ENCODE data around the gene IL17RE.

The IL17RE gene

GRCh38 chr3:9908286-9908685, 5.6 kb downstream of the IL17RE start:
- no peak for DNase-seq (ENCODE audit: low spot score)

GRCh38 chr3:9909221-9910013, 6.8 kb downstream of the IL17RE start:
- DNase-seq (ENCODE audit: low spot score), result no peak

GRCh38 chr3:9911863-9912262, 9.2 kb downstream of the IL17RE start:
- DNase-seq (ENCODE audit: low spot score), result no peak

- DNase-seq (ENCODE audit: low spot score), result no peak
These were observed 9.8 kb downstream of the IL17RE start for GRCh38 chr3:9912294-9912935.

DNA sequence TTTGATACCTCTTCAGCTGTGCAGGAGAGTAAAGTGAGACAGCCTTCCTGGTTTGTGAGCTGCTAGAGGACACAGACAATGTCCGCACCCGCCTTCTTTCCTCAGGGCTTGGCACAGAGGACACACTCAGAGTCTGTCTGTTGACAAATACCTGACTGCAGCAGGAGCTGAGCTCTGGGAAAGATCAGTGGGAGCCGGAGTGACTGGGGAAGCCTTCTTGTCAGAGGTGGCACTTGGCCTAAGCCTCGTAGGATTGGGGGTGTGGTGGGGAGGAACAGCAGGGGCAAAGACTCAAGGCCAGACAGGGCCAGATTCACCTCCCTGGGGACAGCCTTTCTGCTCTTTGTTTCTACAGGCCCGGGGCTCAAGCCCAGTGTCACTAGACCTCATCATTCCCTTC, 11.0 kb downstream of the IL17RE start:
- no peak for DNase-seq (ENCODE audit: low spot score)

- DNase-seq (ENCODE audit: low spot score), result no peak
These were observed 11.4 kb downstream of the IL17RE start for GRCh38 chr3:9914011-9914410.

GRCh38 chr3:9914559-9915253, 12.1 kb downstream of the IL17RE start:
- DNase-seq (ENCODE audit: low spot score), result no peak

GRCh38 chr3:9915254-9916141, 12.8 kb downstream of the IL17RE start:
- DNase-seq (ENCODE audit: low spot score), result peak; percentile 62

DNA sequence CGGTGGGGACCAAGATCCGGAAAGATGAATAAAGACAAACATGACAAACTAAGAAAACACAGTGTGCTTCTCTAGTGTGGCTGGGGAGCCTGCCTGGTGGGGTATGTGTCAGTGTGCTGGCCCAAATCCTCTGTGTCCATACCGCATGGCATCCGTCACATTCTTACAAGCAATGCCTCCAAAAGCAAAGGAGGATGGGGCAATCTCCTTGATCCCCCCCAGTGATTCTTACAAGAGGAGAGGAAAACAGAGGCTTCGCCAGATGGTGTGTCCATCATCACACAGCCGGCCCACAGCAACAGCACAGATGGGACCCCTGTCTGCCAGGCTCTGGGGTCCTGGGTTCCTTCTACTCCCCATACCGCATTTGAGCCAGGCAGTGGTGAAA, 13.7 kb downstream of the IL17RE start:
- no peak for DNase-seq (ENCODE audit: low spot score)

DNA sequence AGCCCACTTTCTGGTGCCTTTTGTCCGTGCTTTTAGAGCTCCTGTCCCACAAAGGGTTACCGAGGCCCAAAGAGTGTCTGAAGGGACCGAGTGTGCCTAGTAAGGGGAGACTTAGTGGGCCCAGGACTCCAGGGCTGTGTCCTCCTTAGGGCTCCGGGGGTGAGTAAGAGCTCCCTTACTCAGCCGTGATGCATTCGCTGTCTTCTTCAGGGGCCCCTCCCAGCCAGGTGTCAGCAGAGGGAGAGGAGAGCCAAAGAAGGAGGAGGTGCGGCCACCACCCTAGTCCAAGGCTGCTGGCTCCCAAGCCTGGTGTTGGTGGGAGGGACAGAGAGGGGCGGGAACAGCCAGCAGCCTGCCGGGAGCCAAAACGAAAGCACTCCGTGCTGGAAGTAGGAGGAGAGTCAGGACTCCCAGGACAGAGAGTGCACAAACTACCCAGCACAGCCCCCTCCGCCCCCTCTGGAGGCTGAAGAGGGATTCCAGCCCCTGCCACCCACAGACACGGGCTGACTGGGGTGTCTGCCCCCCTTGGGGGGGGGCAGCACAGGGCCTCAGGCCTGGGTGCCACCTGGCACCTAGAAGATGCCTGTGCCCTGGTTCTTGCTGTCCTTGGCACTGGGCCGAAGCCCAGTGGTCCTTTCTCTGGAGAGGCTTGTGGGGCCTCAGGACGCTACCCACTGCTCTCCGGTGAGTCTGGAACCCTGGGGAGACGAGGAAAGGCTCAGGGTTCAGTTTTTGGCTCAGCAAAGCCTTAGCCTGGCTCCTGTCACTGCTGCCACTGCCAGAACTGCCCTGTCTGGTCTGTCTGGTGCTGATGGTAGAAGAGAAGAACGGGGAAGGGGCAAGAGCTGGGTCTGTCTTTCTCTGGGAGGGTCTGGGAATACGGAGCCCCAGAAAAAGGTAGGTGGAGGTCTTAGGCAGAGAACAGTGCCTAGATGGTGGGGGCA, 14.4 kb downstream of the IL17RE start, which contains the start of gene IL17RC:
Gene IL17RC, plus strand, starts transcription at position 365 of the 947 bp plus-strand sequence. Its CDS starts 218 bp downstream, at position 583.
- peak; percentile 86 for DNase-seq (ENCODE audit: low spot score)

DNA sequence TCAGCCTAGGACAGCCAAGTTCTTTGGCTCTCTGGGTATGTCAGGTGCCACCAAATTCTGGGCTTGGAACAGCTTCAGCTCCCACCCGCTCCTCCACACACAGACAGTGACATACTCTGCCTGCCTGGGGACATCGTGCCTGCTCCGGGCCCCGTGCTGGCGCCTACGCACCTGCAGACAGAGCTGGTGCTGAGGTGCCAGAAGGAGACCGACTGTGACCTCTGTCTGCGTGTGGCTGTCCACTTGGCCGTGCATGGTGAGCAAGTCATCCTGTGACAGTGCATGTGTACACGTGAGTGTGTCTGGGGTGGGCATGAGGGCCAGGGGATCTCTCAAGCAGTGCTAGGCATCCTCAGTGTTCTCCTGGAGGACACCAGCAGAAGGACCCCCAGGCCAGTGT, 15.2 kb downstream of the IL17RE start:
- DNase-seq (ENCODE audit: low spot score), result no peak

- DNase-seq (ENCODE audit: low spot score), result no peak
These were observed 15.8 kb downstream of the IL17RE start for GRCh38 chr3:9918261-9919038.

GRCh38 chr3:9928158-9928557, 25.5 kb downstream of the IL17RE start:
- DNase-seq (ENCODE audit: low spot score), result no peak

DNA sequence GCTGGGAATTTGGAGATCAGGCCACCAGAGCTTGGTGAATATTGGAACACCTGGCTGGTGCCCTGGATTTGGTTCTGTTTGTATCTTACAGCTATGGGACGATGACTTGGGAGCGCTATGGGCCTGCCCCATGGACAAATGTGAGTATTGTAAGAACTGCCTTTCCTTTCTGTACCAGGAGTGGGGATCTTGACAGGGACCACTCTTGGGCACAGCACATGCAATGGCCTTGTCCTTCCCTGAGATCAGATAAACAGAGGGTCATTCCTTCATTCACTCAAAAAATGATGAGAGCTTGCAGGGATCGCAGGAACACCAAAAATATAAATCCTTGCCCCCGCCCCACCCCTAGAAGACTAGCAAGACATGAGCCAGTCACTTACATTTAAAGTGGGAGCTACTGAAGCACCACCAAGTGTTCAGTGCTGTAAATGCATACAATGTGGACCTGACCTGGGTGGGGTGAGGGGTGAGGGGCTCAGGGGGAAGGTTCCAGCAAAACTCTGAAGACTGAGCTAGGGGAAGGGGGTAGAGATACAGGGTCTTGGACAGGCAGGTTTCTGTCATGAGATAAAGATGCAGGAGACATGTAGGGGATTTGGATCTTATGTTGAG, 28.3 kb downstream of the IL17RE start:
- no peak for DNase-seq (ENCODE audit: low spot score)

- DNase-seq (ENCODE audit: low spot score), result no peak
These were observed 29.8 kb downstream of the IL17RE start for GRCh38 chr3:9932535-9932842.

- DNase-seq (ENCODE audit: low spot score), result peak; percentile 85
These were observed 30.4 kb downstream of the IL17RE start for GRCh38 chr3:9932843-9933560.

DNA sequence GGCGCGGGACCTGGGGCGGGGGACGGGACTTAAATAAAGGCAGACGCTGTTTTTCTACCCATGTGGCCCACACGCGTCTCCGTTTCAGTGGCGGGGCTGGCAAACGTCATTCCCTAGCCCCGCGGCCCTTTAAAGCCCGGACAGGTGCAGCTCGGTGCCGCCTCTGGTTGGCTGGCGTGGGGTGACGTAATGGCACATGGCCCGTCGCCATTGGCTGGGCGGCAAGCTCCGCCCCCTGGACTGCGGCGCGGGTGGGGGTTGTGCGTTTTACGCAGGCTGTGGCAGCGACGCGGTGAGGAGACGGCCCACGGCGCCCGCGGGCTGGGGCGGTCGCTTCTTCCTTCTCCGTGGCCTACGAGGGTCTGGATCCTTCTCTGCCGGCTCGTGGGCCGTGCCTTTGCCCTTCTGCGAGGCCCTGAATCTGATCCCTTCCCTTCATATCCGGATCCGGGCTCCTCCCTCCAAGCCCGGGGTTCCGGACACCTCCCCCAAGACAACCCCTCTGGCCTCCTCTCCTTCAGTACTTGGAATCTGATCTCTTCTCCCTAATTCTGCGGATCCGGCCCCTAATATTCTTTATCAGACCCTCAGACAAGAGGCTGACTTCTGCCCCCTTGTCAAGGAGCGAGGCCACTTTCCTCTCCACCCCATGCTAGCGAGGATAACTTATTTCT, 31.1 kb downstream of the IL17RE start, which contains the start of gene CRELD1:
Gene CRELD1, plus strand, starts transcription at position 274 of the 674 bp plus-strand sequence. CDS start 605 bp downstream, outside the sequence.
- peak; percentile 93 for DNase-seq (ENCODE audit: low spot score)

DNA sequence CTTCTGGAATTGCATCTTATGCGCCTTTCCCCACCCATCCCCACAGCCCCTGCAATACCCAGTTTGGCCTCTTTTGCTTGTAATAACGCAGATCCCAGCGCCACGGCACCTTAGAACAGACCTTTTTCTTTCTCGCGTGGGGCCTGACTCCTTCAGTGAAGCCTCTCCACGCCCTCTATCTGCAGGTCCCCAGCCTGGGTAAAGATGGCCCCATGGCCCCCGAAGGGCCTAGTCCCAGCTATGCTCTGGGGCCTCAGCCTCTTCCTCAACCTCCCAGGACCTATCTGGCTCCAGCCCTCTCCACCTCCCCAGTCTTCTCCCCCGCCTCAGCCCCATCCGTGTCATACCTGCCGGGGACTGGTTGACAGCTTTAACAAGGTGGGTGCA, 31.6 kb downstream of the IL17RE start:
- DNase-seq (ENCODE audit: low spot score), result peak; percentile 23

All from iPS-NIHi11 (cell line).